Endothelial cell of umbilical vein (primary cell): ENCODE measurements around the gene WDR86. TPM values are rescaled to one million over a fixed set of nuclear protein-coding genes. Genes with fewer than 3 reads are reported as not detected.

Source experiments
- BruUV-seq: library from RNA; stranded (reverse); fragments of 400-500 nt; replicated peaks from 2 replicates; lab custom pipeline; 2021; lab: Mats Ljungman, UMichigan
- CTCF ChIA-PET: fragments of 300-600, 350-600 bp; sonication (Branson Sonifier 250); formaldehyde crosslinking; loops from one replicate; lab custom pipeline; 2021; ENCODE audit warnings: antibody characterized with exemption, inconsistent platforms; lab: Charles Lee
- POLR2A ChIA-PET: fragments of 300-600, 350-600 bp; sonication (Branson Sonifier 250); formaldehyde crosslinking; loops from one replicate; lab custom pipeline; 2021; ENCODE audit warnings: antibody characterized with exemption, inconsistent platforms; lab: Charles Lee
- DNase-seq: peaks from one replicate; pipeline ENCODE4 v3.0.0-alpha.2; 2011; ENCODE audit warnings: low read depth, low spot score
- FAIRE-seq: peaks from 2 replicates; lab custom pipeline; 2011; peaks lifted over from hg19 to GRCh38; lab: Jason Lieb, UNC
- H2AFZ ChIP-seq: 2 replicates; pipeline ENCODE4 v1.6.0; 2012; ENCODE audit warnings: low read depth, low read length, control low read depth, inconsistent platforms
- H3K27ac ChIP-seq: 2 replicates; pipeline ENCODE4 v1.5.1; 2011; ENCODE audit warnings: low read depth, mild to moderate bottlenecking, control low read depth, low read length, moderate library complexity; ENCODE audit not compliant: insufficient read depth
- H3K27me3 ChIP-seq, 2 experiments: 2 replicates each; pipeline versions ENCODE4 v1.6.0 to v1.6.1; 2011; ENCODE audit warnings: low read length in 2 of 2, mixed read lengths in 1 of 2; ENCODE audit not compliant: control insufficient read depth in 2 of 2, insufficient read depth in 2 of 2
- H3K36me3 ChIP-seq, 2 experiments: 2 replicates in 1 of 2; 3 replicates in 1 of 2; pipeline ENCODE4 v1.5.1; 2011; ENCODE audit warnings: low read length in 2 of 2, mild to moderate bottlenecking in 1 of 2, moderate library complexity in 1 of 2; ENCODE audit not compliant: control insufficient read depth in 2 of 2, insufficient read depth in 2 of 2; ENCODE audit errors: extremely low read depth in 1 of 2
- H3K4me1 ChIP-seq: 3 replicates; pipeline ENCODE4 v1.5.1; 2011; ENCODE audit warnings: mild to moderate bottlenecking, low read length; ENCODE audit not compliant: control insufficient read depth, insufficient read depth; ENCODE audit errors: extremely low read depth
- H3K4me2 ChIP-seq: 2 replicates; pipeline ENCODE4 v1.6.1; 2011; ENCODE audit warnings: low read length, control low read depth, mixed read lengths; ENCODE audit not compliant: insufficient read depth
- H3K4me3 ChIP-seq, 3 experiments: fragments of 200-600 bp in 1 of 3; sonication (generic), shearing (Covaris generic) in 1 of 3; replicated peaks in 1 of 3; 2 replicates each; pipeline ENCODE4 v1.5.1; 2011 to 2016; ENCODE audit warnings: control low read depth in 3 of 3, low read length in 3 of 3, mild to moderate bottlenecking in 2 of 3, inconsistent platforms in 1 of 3, low read depth in 1 of 3, moderate library complexity in 1 of 3; ENCODE audit not compliant: insufficient read depth in 1 of 3
- H3K79me2 ChIP-seq: 2 replicates; pipeline ENCODE4 v1.6.0; 2012; ENCODE audit warnings: low read length, inconsistent platforms; ENCODE audit not compliant: control insufficient read depth, insufficient read depth
- H3K9ac ChIP-seq: replicated peaks from 2 replicates; pipeline ENCODE3; 2011; ENCODE audit warnings: low read length, control low read depth; ENCODE audit not compliant: insufficient read depth; ENCODE audit errors: extremely low read depth
- H3K9me1 ChIP-seq: replicated peaks from 3 replicates; pipeline ENCODE4 v1.6.0; 2011; ENCODE audit warnings: mild to moderate bottlenecking, low read length; ENCODE audit not compliant: control insufficient read depth, insufficient read depth; ENCODE audit errors: extremely low read depth
- H3K9me3 ChIP-seq: replicated peaks from 2 replicates; pipeline ENCODE4 v1.5.1; 2012; ENCODE audit warnings: low read length, inconsistent platforms; ENCODE audit not compliant: control insufficient read depth, insufficient read depth
- H4K20me1 ChIP-seq: replicated peaks from 2 replicates; pipeline ENCODE3; 2011; ENCODE audit warnings: mild to moderate bottlenecking, low read length; ENCODE audit not compliant: control insufficient read depth, insufficient read depth; ENCODE audit errors: extremely low read depth
- CTCF ChIP-seq, 2 donors: IDR thresholded peaks; 1 replicate in 1 of 2; 2 replicates in 1 of 2; pipeline ENCODE4 v1.5.1; 2011; ENCODE audit warnings: low read length in 2 of 2, mild to moderate bottlenecking in 2 of 2, moderate library complexity in 2 of 2, control low read depth in 1 of 2, inconsistent platforms in 1 of 2, low read depth in 1 of 2; ENCODE audit not compliant: insufficient read depth in 1 of 2; ENCODE audit errors: extremely low read depth in 1 of 2
- EZH2 ChIP-seq: IDR thresholded peaks from 2 replicates; pipeline ENCODE4 v1.6.1; 2012; ENCODE audit warnings: borderline replicate concordance, low read depth, mild to moderate bottlenecking, moderate library complexity, low read length, inconsistent platforms; ENCODE audit not compliant: severe bottlenecking
- FOS ChIP-seq: IDR thresholded peaks from 2 replicates; pipeline ENCODE4 v1.6.1; 2011; ENCODE audit warnings: mild to moderate bottlenecking, low read length, moderate library complexity, borderline replicate concordance; ENCODE audit not compliant: insufficient read depth
- GATA2 ChIP-seq: IDR thresholded peaks from 2 replicates; pipeline ENCODE4 v1.7.0; 2011; ENCODE audit warnings: low read depth, mild to moderate bottlenecking, moderate library complexity, mixed read lengths, low read length; ENCODE audit not compliant: insufficient read length, insufficient read depth
- JUN ChIP-seq: IDR thresholded peaks from 2 replicates; pipeline ENCODE4 v1.6.1; 2011; ENCODE audit warnings: borderline replicate concordance, low read depth; ENCODE audit not compliant: insufficient read length, insufficient read depth
- MAX ChIP-seq: IDR thresholded peaks from 2 replicates; pipeline ENCODE4 v1.6.1; 2011; ENCODE audit not compliant: insufficient read depth, insufficient read length
- MYC ChIP-seq: IDR thresholded peaks from one replicate; pipeline ENCODE4 v1.6.1; 2011; ENCODE audit warnings: mild to moderate bottlenecking, low read depth, low read length
- POLR2A ChIP-seq: IDR thresholded peaks from 2 replicates; pipeline ENCODE4 v1.6.1; 2012; ENCODE audit warnings: low read depth, mild to moderate bottlenecking, control low read depth, low read length
- POLR2AphosphoS5 ChIP-seq: IDR thresholded peaks from 2 replicates; pipeline ENCODE4 v1.6.1; 2012; ENCODE audit warnings: low read depth, mild to moderate bottlenecking, control low read depth, low read length, moderate library complexity; ENCODE audit not compliant: insufficient read depth
- dilution Hi-C: fragments of 300-500 bp; cut with MboI; formaldehyde crosslinking; loops from one replicate; pipeline ENCODE4 v1.15.0; 2019; ENCODE audit warnings: low sequenced_read_pairs; ENCODE audit not compliant: extremely low pct_ligation_motif_present
- intact Hi-C: fragments of 100-400 bp; cut with micrococcal nuclease; formaldehyde crosslinking; loops from one replicate; pipeline ENCODE4 v1.10.0; 2022
- polyA plus RNA-seq, 4 experiments: library from polyadenylated mRNA; depleted of rRNA in 3 of 4; stranded (reverse) in 3 of 4; unstranded in 1 of 4; fragments of >200 nt; gene quantifications; 2 replicates each; pipeline versions ENCODE4 v1.2.1 to v1.2.3, GENCODE V29; 2011 to 2012; ENCODE audit warnings: missing spikeins in 1 of 4
- total RNA-seq: library from RNA; stranded (reverse); gene quantifications from 2 replicates; pipeline ENCODE4 v1.2.3, GENCODE V29; 2021

The WDR86 gene
- total and polyA plus RNA-seq, 2 donors (not counting 3 experiments of a cell fraction or from before 2014, with no cell fraction given): not detected

GRCh38 chr7:151405056-151405455, 4.8 kb downstream of the WDR86 start:
- H3K9ac ChIP-seq: no peak overlapping the region
- ChIA-PET POLR2A (no interaction called here), CTCF (interaction anchor here (1.4 kb wide), 2 partner anchors 11 to 44 kb away, joined by 3 to 4 read pairs; no protein-coding TSS in a partner anchor)
- no peaks in the 10 kb centered on the region for H4K20me1 ChIP-seq
- no peaks in the 10 kb centered on the region for H3K9me1 ChIP-seq
- dilution Hi-C loops: no loop called here
- no peak for TF ChIP-seq CTCF (IDR thresholded peaks at IDR 0.05; ENCODE audit: extremely low read depth in 1 of 2, insufficient read depth in 1 of 2, low read depth in 1 of 2, low read length in 2 of 2)
- no peak for TF ChIP-seq MAX
- no peak for TF ChIP-seq EZH2
- TF ChIP-seq POLR2AphosphoS5: no peak
- TF ChIP-seq FOS: no peak
- TF ChIP-seq POLR2A: no peak
- TF ChIP-seq GATA2: no peak
- TF ChIP-seq JUN: no peak
- no peak for TF ChIP-seq MYC
- no peak overlapping the region for H2AFZ ChIP-seq
- no TSS peak for BruUV-seq
- intact Hi-C loops: no loop called here
- peaks cover 14 to 17% of the 10 kb centered on the region in 2 experiments for H3K27me3 ChIP-seq
- no peaks in the 10 kb centered on the region for H3K9me3 ChIP-seq
- no peaks in the 10 kb centered on the region for H3K36me3 ChIP-seq
- H3K79me2 ChIP-seq: no peaks in the 10 kb centered on the region
- FAIRE-seq: no peak
- no peak overlapping the region for H3K4me3 ChIP-seq
- no peaks in the 10 kb centered on the region for H3K4me1 ChIP-seq
- no peak for DNase-seq
- no peak overlapping the region for H3K27ac ChIP-seq
- H3K4me2 ChIP-seq: no peak overlapping the region
